K562 (cell line): ENCODE data around the gene HYAL1.

Experiments
- CEBPZ ChIP-seq: fragments of 150-350 bp; IDR thresholded peaks from 2 replicates; pipeline ENCODE4 v1.6.1; 2014; ENCODE audit warnings: low read depth, mild to moderate bottlenecking, low read length, borderline replicate concordance
- ESRRB ChIP-seq: fragments of 250-450 bp; sonication (Bioruptor Pico); IDR thresholded peaks from 2 replicates; pipeline ENCODE4 v1.5.0; 2020; ENCODE audit warnings: mild to moderate bottlenecking, moderate library complexity, borderline replicate concordance
- FOXJ3 ChIP-seq: sonication (generic); formaldehyde crosslinking; IDR thresholded peaks from 2 replicates; pipeline ENCODE4 v1.4.0; 2020; ENCODE audit warnings: mild to moderate bottlenecking, missing genetic modification reagents
- JUN ChIP-seq, 2 experiments: sonication (generic) in 1 of 2; formaldehyde crosslinking in 1 of 2; IDR thresholded peaks; 2 replicates each; pipeline versions ENCODE4 v1.6.1 to v1.8.0; 2012 to 2022; ENCODE audit warnings: borderline replicate concordance in 2 of 2, mild to moderate bottlenecking in 2 of 2, improper control_type of control experiment in 1 of 2, low read depth in 1 of 2, low read length in 1 of 2, missing genetic modification reagents in 1 of 2
- RAD21 ChIP-seq, 2 experiments: fragments of 250-450 bp in 1 of 2; fragments of 450-650 bp in 1 of 2; sonication (Bioruptor Pico) in 1 of 2; formaldehyde crosslinking in 1 of 2; IDR thresholded peaks in 1 of 2; conservative IDR thresholded peaks in 1 of 2; 2 replicates each; pipeline versions ENCODE4 v1.4.0 to v1.8.0; 2020 to 2022; ENCODE audit warnings: mild to moderate bottlenecking in 2 of 2, moderate library complexity in 1 of 2
- SMARCA5 ChIP-seq: fragments of 450-650 bp; IDR thresholded peaks from 2 replicates; pipeline ENCODE4 v1.6.1; 2016
- ZBTB33 ChIP-seq: sonication (generic); formaldehyde crosslinking; IDR thresholded peaks from 2 replicates; pipeline ENCODE4 v1.8.1; 2023; ENCODE audit warnings: mild to moderate bottlenecking, missing genetic modification reagents
- ZNF24 ChIP-seq: fragments of 450-650 bp; IDR thresholded peaks from 2 replicates; pipeline ENCODE4 v1.6.1; 2016

- no peak for TF ChIP-seq ZBTB33 (CRISPR knock-in tag)
- TF ChIP-seq ZNF24 = no peak
- TF ChIP-seq FOXJ3 (CRISPR knock-in tag) = no peak
- no peak for TF ChIP-seq RAD21 (CRISPR knock-in tag; conservative IDR thresholded peaks at IDR 0.05 in 1 of 2, IDR thresholded peaks at IDR 0.05 in 1 of 2)
- no peak for TF ChIP-seq SMARCA5
- no peak for TF ChIP-seq JUN (IDR thresholded peaks at IDR 0.05; ENCODE audit: borderline replicate concordance, low read depth, low read length)
- no peak for TF ChIP-seq JUN (CRISPR knock-in tag; IDR thresholded peaks at IDR 0.05; ENCODE audit: borderline replicate concordance)
- TF ChIP-seq ESRRB = no peak
- TF ChIP-seq CEBPZ = no peak
Measured at GRCh38 chr3:50288387-50289007, 14.9 kb downstream of the HYAL1 start.
